OCI-LY1 (cell line): ENCODE results near the gene ADAMTS12.
"Not testable (repeated sequence)": the region's sequence is repeated elsewhere in the genome, so short reads cannot be mapped to it uniquely, and the experiment has no call there.

ENCODE experiments used
- H2AFZ ChIP-seq: fragments of 200-600 bp; sonication (generic), shearing (Covaris generic); 2 replicates; pipeline ENCODE4 v1.6.0; 2014; ENCODE audit warnings: antibody characterized with exemption, mild to moderate bottlenecking, low read length
- H3F3A ChIP-seq: fragments of 200-600 bp; sonication (generic), shearing (Covaris generic); 2 replicates; pipeline ENCODE4 v1.6.0; 2014; ENCODE audit warnings: mild to moderate bottlenecking, antibody characterized with exemption, low read length, moderate library complexity; ENCODE audit not compliant: insufficient read depth
- H3K27ac ChIP-seq: fragments of 200-600 bp; sonication (generic); 2 replicates; pipeline ENCODE4 v1.5.1; 2014; ENCODE audit warnings: low read length, mixed run types, mild to moderate bottlenecking, low read depth; ENCODE audit not compliant: poor library complexity, severe bottlenecking
- H3K27me3 ChIP-seq: fragments of 200-600 bp; sonication (generic); 2 replicates; pipeline ENCODE4 v1.6.0; 2014; ENCODE audit warnings: antibody characterized with exemption, mild to moderate bottlenecking, low read length, moderate library complexity; ENCODE audit not compliant: insufficient read depth
- H3K36me3 ChIP-seq: fragments of 200-600 bp; sonication (generic); 2 replicates; pipeline ENCODE4 v1.6.1; 2014; ENCODE audit warnings: mild to moderate bottlenecking, antibody characterized with exemption, low read length, moderate library complexity, mixed read lengths; ENCODE audit not compliant: insufficient read depth
- H3K4me1 ChIP-seq: fragments of 200-600 bp; sonication (generic); 2 replicates; pipeline ENCODE4 v1.5.1; 2014; ENCODE audit warnings: mild to moderate bottlenecking, low read length, moderate library complexity; ENCODE audit not compliant: insufficient read depth, severe bottlenecking
- H3K4me2 ChIP-seq: fragments of 200-600 bp; sonication (generic), shearing (Covaris generic); 2 replicates; pipeline ENCODE4 v1.6.1; 2014; ENCODE audit warnings: low read length
- H3K4me3 ChIP-seq: fragments of 200-600 bp; sonication (generic); 2 replicates; pipeline ENCODE4 v1.5.1; 2014; ENCODE audit warnings: low read length, low read depth, mild to moderate bottlenecking, mixed read lengths; ENCODE audit not compliant: poor library complexity, severe bottlenecking
- H3K79me2 ChIP-seq: fragments of 200-600 bp; shearing (Covaris generic); 2 replicates; pipeline ENCODE4 v1.6.1; 2016; ENCODE audit warnings: mixed run types, low read length, mixed read lengths; ENCODE audit not compliant: insufficient read depth
- H3K9ac ChIP-seq: fragments of 200-600 bp; sonication (generic), shearing (Covaris generic); 2 replicates; pipeline ENCODE4 v1.6.1; 2014; ENCODE audit warnings: mild to moderate bottlenecking, low read length, mixed read lengths
- H3K9me2 ChIP-seq: fragments of 200-600 bp; sonication (generic), shearing (Covaris generic); 2 replicates; pipeline ENCODE4 v1.6.1; 2014; ENCODE audit warnings: low read depth, mild to moderate bottlenecking, low read length, mixed read lengths
- H3K9me3 ChIP-seq: fragments of 200-600 bp; shearing (Covaris generic); 2 replicates; pipeline ENCODE4 v1.6.1; 2014; ENCODE audit warnings: low read length, mixed read lengths
- H4K20me1 ChIP-seq: fragments of 200-600 bp; sonication (generic), shearing (Covaris generic); 2 replicates; pipeline ENCODE4 v1.6.0; 2016; ENCODE audit warnings: mild to moderate bottlenecking, low read length; ENCODE audit not compliant: insufficient read depth
- CTCF ChIP-seq: fragments of 200-600 bp; sonication (generic), shearing (Covaris generic); IDR thresholded peaks from 2 replicates; pipeline ENCODE4 v1.5.1; 2017; ENCODE audit warnings: mild to moderate bottlenecking, antibody characterized with exemption, low read length, moderate library complexity, mixed read lengths
- EZH2 ChIP-seq: fragments of 200-600 bp; sonication (generic), shearing (Covaris generic); IDR thresholded peaks from 2 replicates; pipeline ENCODE4 v1.8.0; 2017; ENCODE audit warnings: borderline replicate concordance, mixed run types, mild to moderate bottlenecking, antibody characterized with exemption, low read length, moderate library complexity, mixed read lengths

The ADAMTS12 gene

GRCh38 chr5:33516421-33516820 is 375.4 kb downstream of the ADAMTS12 start:
- Histone ChIP-seq H3K9me3 (no peaks in the 10 kb centered on the region), H3K9ac (no peak overlapping the region), H3K4me3 (no peak overlapping the region), H3K79me2 (no peaks in the 10 kb centered on the region), H3K36me3 (no peaks in the 10 kb centered on the region), H3K4me1 (no peaks in the 10 kb centered on the region), H3K4me2 (no peak overlapping the region), H2AFZ (no peak overlapping the region), H3K27ac (no peak overlapping the region), H3K27me3 (no peaks in the 10 kb centered on the region), H4K20me1 (no peaks in the 10 kb centered on the region), H3K9me2 (no peaks in the 10 kb centered on the region), H3F3A (no peaks in the 10 kb centered on the region)
- TF ChIP-seq EZH2, result no peak
- no peak for TF ChIP-seq CTCF

GRCh38 chr5:33515366-33515765 is 376.4 kb downstream of the ADAMTS12 start:
- not testable (repeated sequence) for H3K9me3 ChIP-seq, H3K27me3 ChIP-seq, H2AFZ ChIP-seq, H3F3A ChIP-seq, H3K4me3 ChIP-seq, H3K4me1 ChIP-seq, H3K79me2 ChIP-seq, H3K9me2 ChIP-seq, H3K36me3 ChIP-seq, H3K27ac ChIP-seq, H4K20me1 ChIP-seq, H3K9ac ChIP-seq, H3K4me2 ChIP-seq

- Histone ChIP-seq H3K27ac (no peak overlapping the region), H4K20me1 (no peaks in the 10 kb centered on the region), H2AFZ (no peak overlapping the region), H3F3A (no peaks in the 10 kb centered on the region), H3K4me1 (no peaks in the 10 kb centered on the region), H3K4me3 (no peak overlapping the region), H3K4me2 (no peak overlapping the region), H3K9me3 (no peaks in the 10 kb centered on the region), H3K79me2 (no peaks in the 10 kb centered on the region), H3K27me3 (no peaks in the 10 kb centered on the region), H3K9ac (no peak overlapping the region), H3K9me2 (no peaks in the 10 kb centered on the region), H3K36me3 (no peaks in the 10 kb centered on the region)
- no peak for TF ChIP-seq EZH2
- TF ChIP-seq CTCF, result no peak
Measured at GRCh38 chr5:33513462-33514185, 378.2 kb downstream of the ADAMTS12 start.

- no peaks in the 10 kb centered on the region for H3K9me2 ChIP-seq
- no peaks in the 10 kb centered on the region for H3K79me2 ChIP-seq
- TF ChIP-seq EZH2 (no peak), CTCF (no peak)
- no peak overlapping the region for H3K9ac ChIP-seq
- H4K20me1 ChIP-seq, result no peaks in the 10 kb centered on the region
- H2AFZ ChIP-seq, result no peak overlapping the region
- H3K9me3 ChIP-seq, result no peaks in the 10 kb centered on the region
- H3K27me3 ChIP-seq, result no peaks in the 10 kb centered on the region
- no peak overlapping the region for H3K27ac ChIP-seq
- H3K4me2 ChIP-seq, result no peak overlapping the region
- H3F3A ChIP-seq, result no peaks in the 10 kb centered on the region
- no peaks in the 10 kb centered on the region for H3K4me1 ChIP-seq
- H3K4me3 ChIP-seq, result no peak overlapping the region
- no peaks in the 10 kb centered on the region for H3K36me3 ChIP-seq
Measured at GRCh38 chr5:33509036-33509435, 382.8 kb downstream of the ADAMTS12 start.
